HG03520 (cell line): Measurements from ENCODE around the gene GJA3.

Source experiments
- ATAC-seq: cut with Tn5 transposase; IDR thresholded peaks from one replicate; pipeline ENCODE4 v1.9.1; 2021; ENCODE audit warnings: mild to moderate bottlenecking, moderate library complexity; ENCODE audit not compliant: unreplicated experiment

Gene GJA3

GRCh38 chr13:20101467-20102316 is 59.2 kb downstream of the GJA3 start:
- ATAC-seq: no peak

- ATAC-seq: no peak
These were observed 61.5 kb downstream of the GJA3 start for GRCh38 chr13:20099319-20099718.

- no peak for ATAC-seq
These were observed 66.9 kb downstream of the GJA3 start for GRCh38 chr13:20093951-20094350.

GRCh38 chr13:20090349-20090748 is 70.5 kb downstream of the GJA3 start:
- ATAC-seq: no peak
